Endothelial cell (in vitro differentiated cells): ENCODE results near the gene FGF4. TPM values are rescaled to one million over a fixed set of nuclear protein-coding genes. Genes with fewer than 3 reads are reported as not detected.

Experiments
- DNase-seq: peaks from one replicate; pipeline ENCODE4 v3.0.0; 2021; ENCODE audit warnings: low spot score
- H3K27ac Mint-ChIP-seq: one replicate; pipeline ENCODE4 v1.8.0; 2021; ENCODE audit warnings: mixed read lengths, inconsistent platforms; ENCODE audit not compliant: unreplicated experiment
- H3K27me3 Mint-ChIP-seq: one replicate; pipeline ENCODE4 v1.8.0; 2021; ENCODE audit warnings: mild to moderate bottlenecking, moderate library complexity, mixed read lengths, inconsistent platforms; ENCODE audit not compliant: unreplicated experiment
- H3K36me3 Mint-ChIP-seq: one replicate; pipeline ENCODE4 v1.8.0; 2021; ENCODE audit warnings: mild to moderate bottlenecking, low read depth, mixed read lengths, inconsistent platforms; ENCODE audit not compliant: unreplicated experiment
- H3K4me1 Mint-ChIP-seq: one replicate; pipeline ENCODE4 v1.8.0; 2021; ENCODE audit warnings: mild to moderate bottlenecking, mixed read lengths, inconsistent platforms; ENCODE audit not compliant: unreplicated experiment
- H3K4me3 Mint-ChIP-seq: one replicate; pipeline ENCODE4 v1.8.0; 2021; ENCODE audit warnings: mild to moderate bottlenecking, mixed read lengths, inconsistent platforms; ENCODE audit not compliant: unreplicated experiment
- H3K9me3 Mint-ChIP-seq: one replicate; pipeline ENCODE4 v1.8.0; 2021; ENCODE audit warnings: mixed read lengths, inconsistent platforms; ENCODE audit not compliant: unreplicated experiment
- total RNA-seq: library from RNA; stranded (reverse); fragmentation: NEBNext Ultra II Directional; extraction: Animal tissue kit (Norgen Biotek cat#: 25700); gene quantifications from one replicate; pipeline ENCODE4 v1.2.1, GENCODE V29; 2021; ENCODE audit not compliant: unreplicated experiment
- TF ChIP-seq, protein P1 (sequence below): fragments of 200-600 bp; sonication (generic); IDR thresholded peaks from one replicate; pipeline ENCODE4 v1.5.0; 2021; ENCODE audit warnings: antibody characterized with exemption; ENCODE audit not compliant: unreplicated experiment

The FGF4 gene
- total RNA-seq, 1 donor from 2014 or later: not detected

- H3K36me3 Mint-ChIP-seq: no peaks in the 10 kb centered on the region
- no peak for DNase-seq
- no peak overlapping the region for H3K4me3 Mint-ChIP-seq
Measured at GRCh38 chr11:69803022-69803421, 27.9 kb upstream of the FGF4 start.

GRCh38 chr11:69802590-69802989 lies 27.4 kb upstream of the FGF4 start:
- Mint-ChIP-seq H3K27ac (no peak overlapping the region), H3K27me3 (no peaks in the 10 kb centered on the region), H3K36me3 (no peaks in the 10 kb centered on the region), H3K4me1 (no peaks in the 10 kb centered on the region), H3K9me3 (no peaks in the 10 kb centered on the region), H3K4me3 (no peak overlapping the region)
- DNase-seq: no peak
- TF ChIP-seq, protein P1, sequence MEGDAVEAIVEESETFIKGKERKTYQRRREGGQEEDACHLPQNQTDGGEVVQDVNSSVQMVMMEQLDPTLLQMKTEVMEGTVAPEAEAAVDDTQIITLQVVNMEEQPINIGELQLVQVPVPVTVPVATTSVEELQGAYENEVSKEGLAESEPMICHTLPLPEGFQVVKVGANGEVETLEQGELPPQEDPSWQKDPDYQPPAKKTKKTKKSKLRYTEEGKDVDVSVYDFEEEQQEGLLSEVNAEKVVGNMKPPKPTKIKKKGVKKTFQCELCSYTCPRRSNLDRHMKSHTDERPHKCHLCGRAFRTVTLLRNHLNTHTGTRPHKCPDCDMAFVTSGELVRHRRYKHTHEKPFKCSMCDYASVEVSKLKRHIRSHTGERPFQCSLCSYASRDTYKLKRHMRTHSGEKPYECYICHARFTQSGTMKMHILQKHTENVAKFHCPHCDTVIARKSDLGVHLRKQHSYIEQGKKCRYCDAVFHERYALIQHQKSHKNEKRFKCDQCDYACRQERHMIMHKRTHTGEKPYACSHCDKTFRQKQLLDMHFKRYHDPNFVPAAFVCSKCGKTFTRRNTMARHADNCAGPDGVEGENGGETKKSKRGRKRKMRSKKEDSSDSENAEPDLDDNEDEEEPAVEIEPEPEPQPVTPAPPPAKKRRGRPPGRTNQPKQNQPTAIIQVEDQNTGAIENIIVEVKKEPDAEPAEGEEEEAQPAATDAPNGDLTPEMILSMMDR: no peak

More at GRCh38 chr11:69803022-69803421, 27.9 kb upstream of the FGF4 start:
- H3K9me3 Mint-ChIP-seq: no peaks in the 10 kb centered on the region
- no peaks in the 10 kb centered on the region for H3K27me3 Mint-ChIP-seq
- H3K27ac Mint-ChIP-seq: no peak overlapping the region
- TF ChIP-seq, protein P1: no peak
- H3K4me1 Mint-ChIP-seq: no peaks in the 10 kb centered on the region

DNA sequence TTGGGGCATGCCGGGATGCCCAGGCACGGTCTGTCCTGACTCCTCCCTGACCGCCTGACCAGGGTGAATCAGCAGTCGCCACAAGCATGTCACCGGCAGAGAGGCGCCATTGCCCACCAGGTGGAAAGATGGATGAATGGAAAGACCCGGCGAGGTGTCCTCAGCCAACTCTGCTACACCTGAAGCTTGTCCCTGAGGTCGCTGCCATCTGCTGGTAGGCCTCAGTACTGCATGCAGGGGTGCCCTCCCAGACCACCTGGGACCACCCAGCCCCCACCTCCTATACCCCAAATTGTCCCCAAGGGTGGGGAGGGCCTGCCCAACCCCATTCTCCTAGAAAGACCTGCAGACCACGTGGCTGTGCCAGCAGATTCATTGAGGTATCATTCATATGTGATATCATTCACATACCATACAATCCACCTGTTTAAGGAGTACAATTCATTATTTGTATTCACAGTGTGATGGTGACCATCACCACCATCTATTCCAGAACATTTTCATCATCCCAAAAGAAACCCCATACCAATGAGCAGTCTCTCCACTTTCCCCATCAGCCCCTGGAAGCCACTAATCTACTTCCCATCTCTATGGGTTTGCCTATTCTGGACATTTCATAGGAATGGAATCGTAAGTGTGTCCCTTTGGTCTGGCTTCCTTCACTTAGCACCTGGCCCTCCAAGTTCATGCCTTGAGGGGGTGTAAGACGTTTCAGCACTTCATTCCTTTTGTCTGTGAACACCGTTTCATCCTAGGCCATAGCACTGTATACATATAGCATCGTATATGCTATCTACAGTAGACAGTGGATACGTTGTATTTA lies 26.6 kb upstream of the FGF4 start:
- Mint-ChIP-seq H3K27ac (no peak overlapping the region), H3K9me3 (no peaks in the 10 kb centered on the region), H3K27me3 (no peaks in the 10 kb centered on the region), H3K4me3 (no peak overlapping the region), H3K4me1 (no peaks in the 10 kb centered on the region), H3K36me3 (no peaks in the 10 kb centered on the region)
- TF ChIP-seq, protein P1: peak; percentile 94
- DNase-seq: peak; percentile 67

DNA sequence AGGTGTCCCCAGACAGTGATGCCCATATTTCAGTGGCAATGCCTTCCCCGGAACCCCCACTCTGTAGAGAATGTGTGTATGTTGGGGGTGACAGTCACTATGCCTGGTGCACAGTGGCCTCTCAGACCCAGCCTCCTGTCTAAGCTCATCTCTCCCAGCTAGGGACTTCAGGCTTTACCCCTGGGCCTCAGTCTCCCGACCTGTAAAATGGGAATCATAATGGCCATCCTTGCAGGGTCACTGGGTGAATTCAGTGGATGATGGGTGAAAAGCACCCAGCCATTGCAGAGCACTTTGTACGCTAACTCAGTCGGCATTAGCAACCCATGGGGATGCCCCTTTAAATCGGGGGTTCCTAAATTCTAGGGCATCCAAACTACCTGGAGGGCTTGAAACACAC lies 25.1 kb upstream of the FGF4 start:
- DNase-seq: no peak
- H3K27me3 Mint-ChIP-seq: no peaks in the 10 kb centered on the region
- H3K9me3 Mint-ChIP-seq: no peaks in the 10 kb centered on the region
- H3K4me3 Mint-ChIP-seq: no peak overlapping the region
- H3K36me3 Mint-ChIP-seq: no peaks in the 10 kb centered on the region
- TF ChIP-seq, protein P1: no peak
- no peaks in the 10 kb centered on the region for H3K4me1 Mint-ChIP-seq
- no peak overlapping the region for H3K27ac Mint-ChIP-seq

DNA sequence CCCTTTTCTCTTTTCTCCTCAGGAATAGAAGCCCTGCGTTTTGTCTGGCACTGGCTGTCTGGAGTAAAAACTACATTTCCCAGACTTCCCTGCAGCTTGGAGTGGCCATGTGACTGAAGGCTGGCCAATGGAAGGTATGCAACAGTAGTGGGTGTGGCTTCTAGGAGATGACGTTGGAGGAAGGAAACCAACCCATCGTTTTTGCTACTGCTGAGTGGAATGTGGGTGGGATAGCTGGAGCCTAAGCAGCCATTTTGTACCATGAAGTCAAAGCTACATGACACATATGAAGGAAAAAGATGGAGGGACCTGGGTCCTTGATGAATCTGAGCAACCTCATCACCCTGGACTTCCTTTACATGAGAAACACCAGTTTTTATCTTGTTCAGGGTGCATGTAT lies 24.4 kb upstream of the FGF4 start:
- Mint-ChIP-seq H3K4me1 (no peaks in the 10 kb centered on the region), H3K9me3 (no peaks in the 10 kb centered on the region), H3K27ac (no peak overlapping the region), H3K4me3 (no peak overlapping the region), H3K36me3 (no peaks in the 10 kb centered on the region), H3K27me3 (peaks cover 1% of the 10 kb centered on the region)
- no peak for DNase-seq
- TF ChIP-seq, protein P1: no peak
